Cortex of kidney (tissue), 1 donor: ENCODE results near the gene KLHL10.

ENCODE experiments used
- DNase-seq: peaks from one replicate; lab custom pipeline; 2025; lab: John Stamatoyannopoulos, UW

Gene KLHL10

DNA sequence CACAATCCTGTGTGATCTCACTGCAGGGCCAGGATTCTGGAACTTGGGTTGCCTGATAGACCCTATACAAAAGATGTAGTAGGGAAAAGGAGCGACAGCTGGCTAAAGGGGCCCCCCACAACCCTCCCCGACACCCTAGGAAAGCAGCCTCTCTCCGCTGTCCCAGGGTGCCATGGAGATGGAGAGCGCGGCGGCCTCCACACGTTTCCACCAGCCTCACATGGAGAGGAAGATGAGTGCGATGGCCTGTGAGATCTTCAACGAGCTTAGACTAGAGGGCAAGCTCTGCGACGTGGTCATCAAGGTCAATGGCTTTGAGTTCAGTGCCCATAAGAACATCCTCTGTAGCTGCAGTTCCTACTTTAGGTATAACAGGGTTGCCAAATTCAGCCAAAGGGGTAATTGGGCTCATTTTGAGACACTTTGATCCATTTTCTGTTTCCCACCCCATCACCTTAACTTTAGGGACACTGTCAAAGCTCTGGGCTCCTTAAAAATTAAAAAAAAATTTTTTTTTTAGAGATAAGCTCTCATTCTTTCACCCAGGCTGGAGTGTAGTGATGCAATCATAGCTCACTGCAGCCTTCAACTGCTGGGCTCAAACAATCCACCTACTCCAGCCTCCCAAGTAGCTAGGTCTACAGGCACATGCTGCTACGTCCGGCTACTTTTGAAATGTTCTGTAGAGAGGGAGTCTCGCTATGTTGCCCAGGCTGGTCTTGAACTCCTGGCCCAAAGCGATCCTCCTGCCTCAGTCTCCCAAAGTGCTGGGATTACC lies at the start of gene KLHL10:
Gene KLHL10, plus strand, starts transcription at position 65 of the 778 bp plus-strand sequence. Its CDS starts 108 bp downstream, at position 173.
- no peak for DNase-seq

- DNase-seq: no peak
Observed at GRCh38 chr17:41792845-41793783, 44.5 kb upstream of the KLHL10 start.

DNA sequence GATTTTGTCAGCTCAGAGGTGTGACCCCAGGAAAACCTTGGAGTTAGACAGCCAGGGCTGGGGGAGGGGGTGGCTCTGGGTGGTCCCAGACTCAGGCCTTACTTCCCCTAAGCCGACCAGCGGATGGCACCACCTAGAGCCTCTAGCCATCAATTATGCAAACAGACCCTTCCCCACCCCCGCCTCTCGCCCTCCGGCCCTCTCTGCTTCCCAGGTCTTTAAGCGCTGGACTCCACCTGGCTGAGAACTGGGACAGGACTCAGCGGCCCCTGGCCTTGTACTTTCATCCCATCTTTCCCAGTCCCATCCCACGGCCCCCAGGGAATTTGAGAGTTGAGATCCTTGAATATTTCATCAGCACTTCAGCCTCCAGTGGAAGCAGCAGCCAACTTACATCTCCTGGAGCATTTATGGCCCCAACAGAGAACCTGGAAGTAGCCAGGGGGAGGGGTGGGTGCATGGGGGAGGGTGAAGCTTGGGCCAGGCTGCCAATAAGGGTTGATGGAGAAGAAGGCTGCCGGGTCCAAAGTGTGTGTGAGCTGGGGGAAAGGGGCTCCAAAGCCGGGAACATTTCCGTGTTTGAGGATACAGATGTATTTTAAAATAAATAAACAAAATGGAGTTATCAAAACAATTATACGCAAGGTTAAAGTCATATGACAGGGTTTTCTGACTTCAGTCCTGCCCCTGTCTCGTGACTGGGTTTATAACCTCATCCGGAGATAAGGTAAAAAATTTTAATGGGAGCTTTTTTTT lies 43.7 kb upstream of the KLHL10 start:
- no peak for DNase-seq

DNA sequence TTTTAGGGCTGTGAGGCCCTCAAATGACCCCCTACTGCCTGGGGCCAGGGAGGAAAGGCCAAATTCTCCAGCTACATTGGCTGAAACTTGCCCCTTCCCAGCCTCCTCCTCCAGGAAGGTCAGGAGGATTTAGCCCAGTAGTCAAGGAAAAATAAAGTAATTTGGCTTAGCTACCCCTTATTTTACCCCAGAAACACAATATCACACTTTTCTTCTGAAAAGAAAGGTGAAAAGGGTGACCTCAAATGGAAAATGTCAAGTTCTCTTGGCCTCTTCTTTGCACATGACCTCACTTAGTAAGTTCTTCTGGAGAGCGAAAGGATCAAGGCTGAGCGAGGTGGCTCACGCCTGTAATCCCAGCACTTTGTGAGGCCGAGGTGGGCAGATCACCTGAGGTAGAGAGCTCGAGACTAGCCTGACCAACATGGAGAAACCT lies 43.1 kb upstream of the KLHL10 start:
- no peak for DNase-seq

GRCh38 chr17:41796121-41796895 lies 41.3 kb upstream of the KLHL10 start:
- DNase-seq: no peak

DNA sequence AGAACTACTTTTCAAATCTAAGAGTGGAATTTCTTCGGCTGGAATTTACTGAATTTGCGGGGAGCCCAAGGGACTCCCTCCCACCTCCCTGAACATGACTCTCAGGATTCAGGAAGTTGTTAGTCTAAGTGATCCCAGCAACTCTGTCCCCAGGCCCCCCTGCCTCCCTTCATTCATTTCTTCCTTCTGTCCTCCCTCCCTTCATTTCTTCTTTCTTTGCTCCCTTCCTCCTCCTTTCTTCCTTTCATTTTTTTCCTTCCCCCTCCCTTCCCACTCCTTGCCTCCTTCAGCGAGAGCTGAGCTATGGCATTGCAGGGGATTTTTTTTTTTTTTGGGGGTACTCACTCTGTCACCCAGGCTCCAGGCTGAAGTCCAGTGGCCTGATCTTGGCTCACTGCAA lies 40.2 kb upstream of the KLHL10 start:
- DNase-seq: no peak

DNA sequence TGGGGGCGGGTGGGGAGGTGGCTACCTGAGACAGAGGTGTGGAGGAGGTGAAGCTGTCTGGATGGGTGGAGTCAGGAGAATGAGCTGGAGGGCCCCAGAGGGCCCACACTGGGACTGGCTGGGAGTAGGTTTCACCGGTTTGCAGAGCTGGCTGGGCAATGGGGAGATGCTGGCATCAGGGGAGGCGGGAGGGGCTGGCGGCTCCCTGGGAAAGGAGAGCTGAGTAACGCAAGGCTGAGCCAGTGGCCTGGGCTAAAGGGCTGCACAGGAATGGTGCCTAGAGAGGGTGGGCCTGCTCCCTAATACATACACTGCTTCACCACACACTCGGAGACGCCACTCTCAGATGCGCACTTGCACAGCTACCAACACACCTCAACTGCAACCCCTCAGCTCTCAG lies 38.3 kb upstream of the KLHL10 start:
- no peak for DNase-seq

GRCh38 chr17:41800601-41801373 lies 36.8 kb upstream of the KLHL10 start:
- DNase-seq: no peak

DNA sequence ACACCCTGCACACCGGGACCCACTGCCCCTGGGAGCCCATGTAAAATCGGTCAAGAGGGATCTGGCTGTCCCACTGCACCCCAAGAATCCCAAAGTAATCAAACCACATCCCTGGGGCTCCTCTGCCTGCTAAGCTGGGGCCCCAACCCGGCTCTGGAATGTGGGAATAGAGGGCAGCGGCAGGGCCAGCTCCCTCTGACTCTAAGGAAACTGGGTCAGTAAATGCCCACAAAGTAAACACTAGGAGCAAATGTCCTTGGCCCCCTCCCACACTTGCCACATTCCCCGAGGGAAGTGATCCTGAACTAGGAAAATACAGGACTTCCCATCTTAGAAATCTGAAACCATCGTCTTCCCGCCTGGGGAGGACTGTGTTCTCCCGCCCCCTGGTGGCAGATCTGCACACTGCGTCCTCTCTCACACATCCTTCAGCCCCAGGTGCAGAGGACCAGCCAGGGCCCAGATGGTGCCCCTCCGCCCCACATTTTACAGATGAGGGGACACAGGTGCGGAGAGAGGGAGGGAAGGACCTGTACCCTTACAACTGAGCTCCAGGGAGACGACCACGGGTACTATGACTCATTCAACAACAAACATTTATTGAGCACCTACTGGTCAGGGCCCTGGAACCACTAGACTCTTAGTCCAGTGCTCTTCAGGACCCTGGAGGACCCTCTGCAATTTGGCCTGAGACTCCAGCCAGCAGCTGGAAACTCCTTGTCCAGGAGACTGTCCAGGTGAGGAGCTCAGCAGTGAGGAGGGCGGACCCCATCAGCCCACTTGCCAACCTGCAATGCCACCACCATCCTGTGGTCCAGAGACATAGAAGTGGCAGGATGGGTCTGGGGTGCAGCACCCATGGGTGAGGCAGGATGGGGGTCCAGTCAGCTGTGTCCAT lies 36.0 kb upstream of the KLHL10 start:
- DNase-seq: no peak

GRCh38 chr17:41803049-41804020 lies 34.3 kb upstream of the KLHL10 start:
- DNase-seq: no peak

DNA sequence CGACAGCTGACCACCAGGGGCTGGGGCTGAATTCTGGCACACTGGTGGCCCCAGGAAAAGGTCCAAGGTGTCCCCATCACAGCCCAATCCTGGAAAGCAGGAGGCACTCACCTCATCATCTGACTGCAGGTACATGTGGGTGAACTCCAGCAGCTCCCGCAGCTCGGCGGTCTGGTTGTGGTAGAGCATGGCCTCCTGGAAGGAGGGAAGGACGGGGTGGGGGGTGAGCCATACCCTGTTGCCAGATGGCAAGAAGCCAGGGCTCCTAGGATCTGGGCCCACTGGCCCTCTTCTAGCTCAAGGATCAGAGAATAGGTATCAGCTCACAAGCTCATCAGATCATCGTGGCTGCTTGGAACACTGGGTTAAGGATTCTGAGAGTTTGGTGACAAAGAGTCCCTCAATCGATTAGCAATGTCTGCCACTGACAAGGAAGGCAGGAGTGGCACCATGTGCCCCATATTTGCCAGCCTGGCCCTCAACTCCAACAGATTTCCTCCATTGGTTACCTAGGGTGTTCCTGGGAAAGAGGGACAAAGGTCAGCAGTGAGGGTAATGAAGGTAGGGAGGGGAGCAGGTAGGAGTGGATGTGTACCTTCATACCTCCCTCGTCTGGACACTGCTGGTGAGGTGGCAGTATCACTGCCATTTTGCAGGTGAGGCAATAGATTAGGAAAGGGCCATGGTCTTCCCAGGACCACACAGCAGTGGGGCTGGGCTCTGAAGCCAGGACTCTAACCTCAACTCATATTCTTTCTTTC lies 30.8 kb upstream of the KLHL10 start:
- DNase-seq: no peak

DNA sequence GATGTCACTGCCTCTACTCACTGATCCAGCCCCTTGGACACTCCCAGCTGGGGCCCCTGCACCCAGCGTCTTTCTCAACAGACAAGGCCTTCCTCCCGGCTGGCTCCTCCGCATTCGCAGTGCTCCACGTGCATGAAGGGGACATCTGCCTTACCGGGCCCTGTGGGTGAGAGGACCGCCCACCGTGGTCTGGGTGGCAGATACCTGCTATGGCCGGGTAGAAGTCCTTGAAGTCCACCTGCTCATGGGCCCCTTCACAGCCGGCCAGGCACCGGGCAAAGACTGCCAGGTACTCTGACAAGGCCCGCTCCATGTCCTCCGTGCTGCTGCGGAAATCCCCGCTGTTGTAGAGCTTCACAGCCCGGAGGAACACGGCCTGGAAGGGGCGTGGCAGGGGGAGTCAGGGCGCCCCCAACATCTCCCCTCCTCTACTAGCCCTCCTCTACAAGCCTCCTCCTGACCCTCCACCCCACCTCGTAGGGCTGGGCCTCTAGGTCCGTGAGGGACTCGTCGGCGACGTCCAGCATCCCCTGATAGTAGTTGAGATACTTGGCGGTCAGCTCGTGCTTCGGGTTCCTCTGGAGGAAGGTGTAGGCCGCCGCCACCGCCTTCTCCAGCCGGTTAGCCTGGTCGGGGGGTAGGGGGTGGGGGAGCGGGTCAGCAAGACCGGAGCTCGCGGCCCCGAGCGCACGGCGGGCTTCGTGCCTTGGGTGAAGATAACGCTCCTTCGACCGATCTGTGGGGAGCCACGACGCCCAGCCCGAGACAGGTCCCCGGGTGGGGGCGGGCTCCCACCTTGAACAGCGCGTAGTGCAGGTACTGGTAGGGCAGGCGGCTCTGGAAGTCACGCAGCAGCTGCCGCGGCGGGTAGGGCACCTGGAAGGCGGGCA lies 26.7 kb upstream of the KLHL10 start:
- DNase-seq: no peak

DNA sequence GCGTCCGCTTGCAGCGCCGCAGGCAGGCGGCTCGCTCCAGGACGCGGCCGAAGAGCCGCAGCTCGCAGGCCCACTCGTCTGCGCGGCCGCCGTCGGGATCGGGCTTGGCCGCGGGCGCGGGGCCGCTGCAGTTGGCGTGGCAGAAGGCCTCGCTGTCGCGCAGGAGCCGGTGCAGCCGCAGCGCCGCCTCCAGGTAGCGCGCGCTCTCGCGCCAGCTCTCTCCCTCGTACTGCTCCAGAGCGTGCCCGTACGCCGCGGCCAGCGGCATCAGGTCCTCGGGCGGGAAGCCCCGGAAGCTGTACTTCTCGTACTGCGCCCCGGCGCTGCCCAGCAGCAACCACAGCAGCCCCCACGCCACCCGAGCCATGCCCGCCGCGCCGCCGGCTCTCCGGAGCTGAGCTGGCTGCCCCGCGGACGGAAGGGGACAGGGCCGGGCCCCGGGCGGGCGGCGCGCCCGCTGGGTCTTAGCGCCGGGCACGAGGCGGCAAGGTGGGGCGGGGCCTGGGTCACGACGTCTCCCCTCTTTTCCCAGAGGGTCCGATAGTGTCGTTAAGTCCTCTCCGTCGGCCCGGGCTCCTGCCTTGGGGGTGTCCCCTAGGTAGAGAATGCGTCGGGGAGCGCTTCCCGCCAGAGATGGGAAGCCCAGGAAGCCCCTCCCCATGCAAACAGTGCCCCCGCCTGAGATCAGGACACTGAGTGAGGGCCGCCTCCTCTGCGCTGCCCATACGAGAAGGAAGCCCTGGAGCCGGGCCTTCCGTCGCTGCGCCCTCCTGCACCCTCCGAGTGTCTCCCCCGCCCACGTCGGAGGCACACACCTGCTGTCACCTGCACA lies 25.9 kb upstream of the KLHL10 start, which contains the start of gene P3H4:
Gene P3H4, minus strand, starts transcription at position 401 of the 832 bp plus-strand sequence. Its CDS starts 34 bp downstream, at position 367.
- DNase-seq: no peak

GRCh38 chr17:41812381-41813151 lies 25.1 kb upstream of the KLHL10 start, which contains the start of gene FKBP10:
TSS of gene FKBP10 (plus strand) at chr17:41813004. CDS start at chr17:41813035, 31 bp downstream.
- no peak for DNase-seq
